MM.1S (cell line): ENCODE results near the gene CDK5RAP2.

Source experiments
- CTCF ChIP-seq: fragments of 300-600 bp; sonication (generic); IDR thresholded peaks from 2 replicates; pipeline ENCODE4 v1.5.1; 2016; ENCODE audit warnings: antibody characterized with exemption, low read length, mixed read lengths
- EZH2 ChIP-seq: fragments of 300-600 bp; sonication (generic); optimal IDR thresholded peaks from 2 replicates; pipeline ENCODE3; 2017; ENCODE audit warnings: low read depth, mild to moderate bottlenecking, antibody characterized with exemption, low read length, mixed read lengths
- EZH2phosphoT487 ChIP-seq: fragments of 300-600 bp; sonication (generic); IDR thresholded peaks from 2 replicates; pipeline ENCODE4 v1.6.1; 2018; ENCODE audit warnings: antibody characterized with exemption, low read length

DNA sequence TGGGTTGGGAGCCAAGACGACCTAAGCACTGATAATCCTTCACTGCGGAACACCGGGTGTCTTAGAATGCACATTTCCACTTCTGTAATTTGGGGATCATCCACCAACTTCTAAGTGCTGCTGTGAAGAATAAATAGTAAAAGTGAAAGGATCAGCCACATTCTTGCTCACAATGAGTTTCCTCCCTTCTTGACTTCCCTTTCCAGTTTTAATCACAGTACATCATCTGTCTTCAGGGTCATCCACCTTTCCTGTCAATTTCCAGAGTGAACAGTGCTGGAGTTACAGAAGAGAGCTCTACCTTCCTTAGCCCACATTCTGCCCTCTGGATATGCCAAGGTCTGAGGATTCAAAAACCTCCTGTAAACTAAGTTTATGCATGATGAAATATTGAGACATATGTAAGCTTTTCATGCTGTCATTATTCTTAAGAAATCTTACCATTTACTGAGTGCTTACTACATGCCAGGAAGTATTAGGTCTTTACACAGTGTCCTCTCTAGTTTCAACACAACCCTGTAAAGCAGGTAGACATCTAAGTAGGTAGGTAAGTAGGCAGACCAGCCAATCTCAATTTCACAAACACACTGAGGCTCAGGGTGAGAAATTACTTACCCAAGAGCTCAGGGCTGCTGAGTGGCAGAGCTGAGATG is 105.2 kb downstream of the CDK5RAP2 start:
- TF ChIP-seq CTCF (no peak), EZH2 (no peak), EZH2phosphoT487 (no peak)
